GM12878 (cell line): ENCODE results near the gene MTFP1. TPM values are rescaled to one million over a fixed set of nuclear protein-coding genes. Genes with fewer than 3 reads are reported as not detected.
A peak's percentile ranks its signal among the peaks of the same experiment; 100 is the strongest.

Experiments used
- CHD4 ChIP-seq: fragments of 200-600 bp; sonication (generic); IDR thresholded peaks from 2 replicates; pipeline ENCODE4 v1.6.1; 2016; ENCODE audit warnings: mild to moderate bottlenecking
- JUND ChIP-seq: IDR thresholded peaks from 2 replicates; pipeline ENCODE4 v1.6.1; 2012; ENCODE audit warnings: low read depth, mild to moderate bottlenecking, low read length, improper control_type of control experiment, moderate library complexity
- NFYB ChIP-seq: IDR thresholded peaks from 2 replicates; pipeline ENCODE4 v1.6.1; 2011; ENCODE audit warnings: low read depth, mild to moderate bottlenecking, low read length, improper control_type of control experiment, moderate library complexity; ENCODE audit not compliant: insufficient read depth
- PML ChIP-seq: IDR thresholded peaks from 2 replicates; pipeline ENCODE4 v1.6.1; 2012; ENCODE audit warnings: low read length, inconsistent platforms
- POU2F2 ChIP-seq: IDR thresholded peaks from 3 replicates; pipeline ENCODE4 v1.6.1; 2011; ENCODE audit warnings: low read depth, mild to moderate bottlenecking, low read length, borderline replicate concordance
- RAD21 ChIP-seq: IDR thresholded peaks from 2 replicates; pipeline ENCODE4 v1.6.1; 2011; ENCODE audit warnings: mild to moderate bottlenecking, low read depth, low read length, moderate library complexity; ENCODE audit not compliant: insufficient read depth
- SIX5 ChIP-seq: IDR thresholded peaks from 2 replicates; pipeline ENCODE4 v1.6.1; 2011; ENCODE audit warnings: mild to moderate bottlenecking, low read depth, low read length, moderate library complexity; ENCODE audit not compliant: severe bottlenecking
- TCF3 ChIP-seq: IDR thresholded peaks from 2 replicates; pipeline ENCODE4 v1.6.1; 2012; ENCODE audit warnings: low read depth, mild to moderate bottlenecking, low read length, borderline replicate concordance; ENCODE audit not compliant: insufficient read depth
- polyA plus RNA-seq, 11 experiments: library from polyadenylated mRNA; depleted of rRNA in 4 of 11; unstranded in 6 of 11; stranded (reverse) in 5 of 11; fragments of >200 nt; fragmentation: Nextera tagmentation in 4 of 11; fragmentation: Illumina TruSeq in 1 of 11; extraction: Ambion mirVana in 4 of 11; extraction: Trizol in 1 of 11; gene quantifications; 1 replicate in 1 of 11; 2 replicates in 10 of 11; pipeline versions ENCODE4 v1.2.1 to v1.2.3, GENCODE V29; 2011 to 2016; ENCODE audit warnings: inconsistent platforms in 2 of 11, missing spikeins in 2 of 11, low read depth in 1 of 11
- total RNA-seq, 4 experiments: library from RNA; depleted of rRNA in 3 of 4; stranded (reverse); fragments of >200 nt in 3 of 4; fragmentation: Illumina TruSeq in 1 of 4; extraction: Trizol in 1 of 4; gene quantifications; 2 replicates each; pipeline versions ENCODE4 v1.2.1 to v1.2.3, GENCODE V29; 2013 to 2021
- TF ChIP-seq, protein P1 (sequence below): fragments of 450-650 bp; formaldehyde crosslinking; IDR thresholded peaks from 2 replicates; pipeline ENCODE4 v1.4.0; 2020; ENCODE audit warnings: mild to moderate bottlenecking, moderate library complexity
- TF ChIP-seq, protein P2 (sequence below): fragments of 450-650 bp; IDR thresholded peaks from 2 replicates; pipeline ENCODE4 v1.6.1; 2017; ENCODE audit warnings: borderline replicate concordance
- TF ChIP-seq, protein P3 (sequence below): fragments of 450-650 bp; formaldehyde crosslinking; IDR thresholded peaks from 2 replicates; pipeline ENCODE4 v1.5.0; 2022; ENCODE audit warnings: mild to moderate bottlenecking, missing genetic modification characterization
- TF ChIP-seq, protein P4 (sequence below): IDR thresholded peaks from 2 replicates; pipeline ENCODE4 v1.6.1; 2011; ENCODE audit warnings: borderline replicate concordance, low read depth, mild to moderate bottlenecking, moderate library complexity, low read length; ENCODE audit not compliant: insufficient read depth, poor library complexity, severe bottlenecking
- TF ChIP-seq, protein P5 (sequence below): IDR thresholded peaks from 2 replicates; pipeline ENCODE4 v1.6.1; 2011; ENCODE audit warnings: low read depth, low read length, improper control_type of control experiment, borderline replicate concordance

Gene MTFP1
- total and polyA plus RNA-seq, 10 of the 15 experiments (the other 5 are each of a cell fraction or from before 2014, with no cell fraction given): 20.5 to 133 (median 59.8) TPM

DNA sequence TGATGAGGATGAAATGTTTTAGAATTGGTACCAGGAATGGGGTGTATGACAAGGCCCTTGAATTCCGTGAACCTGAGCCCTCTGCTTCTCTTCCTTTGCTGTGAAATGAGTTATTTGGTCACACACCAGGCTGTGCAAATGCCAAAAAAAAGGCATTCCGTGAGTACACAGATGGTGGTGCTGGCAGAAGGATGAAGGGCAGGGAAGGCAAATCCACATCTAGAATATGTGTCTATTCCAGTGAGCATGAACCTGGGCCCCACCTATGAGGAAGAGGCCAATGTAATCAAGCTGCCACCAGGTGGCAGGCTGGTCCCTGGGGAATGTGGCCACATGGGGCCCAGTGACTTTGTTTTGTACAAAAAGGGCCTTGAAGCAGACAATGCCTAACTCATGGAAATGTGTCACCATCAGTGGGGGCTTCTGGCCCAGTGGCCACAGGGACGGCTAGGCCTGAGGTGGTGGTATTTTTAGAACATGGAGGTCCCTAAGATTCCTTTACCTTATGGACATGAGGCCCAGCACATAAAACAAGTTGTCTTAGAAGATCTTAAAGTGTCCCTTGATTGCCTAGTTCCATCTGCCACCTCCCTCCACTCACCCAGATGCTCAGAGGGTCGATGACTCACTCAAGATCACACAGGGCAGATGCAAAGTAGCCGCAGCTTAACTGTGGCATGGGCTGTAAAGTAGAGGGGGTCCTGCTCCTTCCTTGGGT, 34.4 kb upstream of the MTFP1 start (continued):
- TF ChIP-seq CHD4 (no peak), JUND (no peak), POU2F2 (peak; percentile 52; the same call in 1 of the 3 replicates), PML (no peak), NFYB (no peak), TCF3 (no peak), SIX5 (no peak), RAD21 (peak; percentile 91)
- TF ChIP-seq, protein P1, sequence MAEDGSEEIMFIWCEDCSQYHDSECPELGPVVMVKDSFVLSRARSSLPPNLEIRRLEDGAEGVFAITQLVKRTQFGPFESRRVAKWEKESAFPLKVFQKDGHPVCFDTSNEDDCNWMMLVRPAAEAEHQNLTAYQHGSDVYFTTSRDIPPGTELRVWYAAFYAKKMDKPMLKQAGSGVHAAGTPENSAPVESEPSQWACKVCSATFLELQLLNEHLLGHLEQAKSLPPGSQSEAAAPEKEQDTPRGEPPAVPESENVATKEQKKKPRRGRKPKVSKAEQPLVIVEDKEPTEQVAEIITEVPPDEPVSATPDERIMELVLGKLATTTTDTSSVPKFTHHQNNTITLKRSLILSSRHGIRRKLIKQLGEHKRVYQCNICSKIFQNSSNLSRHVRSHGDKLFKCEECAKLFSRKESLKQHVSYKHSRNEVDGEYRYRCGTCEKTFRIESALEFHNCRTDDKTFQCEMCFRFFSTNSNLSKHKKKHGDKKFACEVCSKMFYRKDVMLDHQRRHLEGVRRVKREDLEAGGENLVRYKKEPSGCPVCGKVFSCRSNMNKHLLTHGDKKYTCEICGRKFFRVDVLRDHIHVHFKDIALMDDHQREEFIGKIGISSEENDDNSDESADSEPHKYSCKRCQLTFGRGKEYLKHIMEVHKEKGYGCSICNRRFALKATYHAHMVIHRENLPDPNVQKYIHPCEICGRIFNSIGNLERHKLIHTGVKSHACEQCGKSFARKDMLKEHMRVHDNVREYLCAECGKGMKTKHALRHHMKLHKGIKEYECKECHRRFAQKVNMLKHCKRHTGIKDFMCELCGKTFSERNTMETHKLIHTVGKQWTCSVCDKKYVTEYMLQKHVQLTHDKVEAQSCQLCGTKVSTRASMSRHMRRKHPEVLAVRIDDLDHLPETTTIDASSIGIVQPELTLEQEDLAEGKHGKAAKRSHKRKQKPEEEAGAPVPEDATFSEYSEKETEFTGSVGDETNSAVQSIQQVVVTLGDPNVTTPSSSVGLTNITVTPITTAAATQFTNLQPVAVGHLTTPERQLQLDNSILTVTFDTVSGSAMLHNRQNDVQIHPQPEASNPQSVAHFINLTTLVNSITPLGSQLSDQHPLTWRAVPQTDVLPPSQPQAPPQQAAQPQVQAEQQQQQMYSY (CRISPR knock-in tag): no peak
- TF ChIP-seq, protein P2, sequence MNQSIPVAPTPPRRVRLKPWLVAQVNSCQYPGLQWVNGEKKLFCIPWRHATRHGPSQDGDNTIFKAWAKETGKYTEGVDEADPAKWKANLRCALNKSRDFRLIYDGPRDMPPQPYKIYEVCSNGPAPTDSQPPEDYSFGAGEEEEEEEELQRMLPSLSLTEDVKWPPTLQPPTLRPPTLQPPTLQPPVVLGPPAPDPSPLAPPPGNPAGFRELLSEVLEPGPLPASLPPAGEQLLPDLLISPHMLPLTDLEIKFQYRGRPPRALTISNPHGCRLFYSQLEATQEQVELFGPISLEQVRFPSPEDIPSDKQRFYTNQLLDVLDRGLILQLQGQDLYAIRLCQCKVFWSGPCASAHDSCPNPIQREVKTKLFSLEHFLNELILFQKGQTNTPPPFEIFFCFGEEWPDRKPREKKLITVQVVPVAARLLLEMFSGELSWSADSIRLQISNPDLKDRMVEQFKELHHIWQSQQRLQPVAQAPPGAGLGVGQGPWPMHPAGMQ: no peak
- TF ChIP-seq, protein P3, sequence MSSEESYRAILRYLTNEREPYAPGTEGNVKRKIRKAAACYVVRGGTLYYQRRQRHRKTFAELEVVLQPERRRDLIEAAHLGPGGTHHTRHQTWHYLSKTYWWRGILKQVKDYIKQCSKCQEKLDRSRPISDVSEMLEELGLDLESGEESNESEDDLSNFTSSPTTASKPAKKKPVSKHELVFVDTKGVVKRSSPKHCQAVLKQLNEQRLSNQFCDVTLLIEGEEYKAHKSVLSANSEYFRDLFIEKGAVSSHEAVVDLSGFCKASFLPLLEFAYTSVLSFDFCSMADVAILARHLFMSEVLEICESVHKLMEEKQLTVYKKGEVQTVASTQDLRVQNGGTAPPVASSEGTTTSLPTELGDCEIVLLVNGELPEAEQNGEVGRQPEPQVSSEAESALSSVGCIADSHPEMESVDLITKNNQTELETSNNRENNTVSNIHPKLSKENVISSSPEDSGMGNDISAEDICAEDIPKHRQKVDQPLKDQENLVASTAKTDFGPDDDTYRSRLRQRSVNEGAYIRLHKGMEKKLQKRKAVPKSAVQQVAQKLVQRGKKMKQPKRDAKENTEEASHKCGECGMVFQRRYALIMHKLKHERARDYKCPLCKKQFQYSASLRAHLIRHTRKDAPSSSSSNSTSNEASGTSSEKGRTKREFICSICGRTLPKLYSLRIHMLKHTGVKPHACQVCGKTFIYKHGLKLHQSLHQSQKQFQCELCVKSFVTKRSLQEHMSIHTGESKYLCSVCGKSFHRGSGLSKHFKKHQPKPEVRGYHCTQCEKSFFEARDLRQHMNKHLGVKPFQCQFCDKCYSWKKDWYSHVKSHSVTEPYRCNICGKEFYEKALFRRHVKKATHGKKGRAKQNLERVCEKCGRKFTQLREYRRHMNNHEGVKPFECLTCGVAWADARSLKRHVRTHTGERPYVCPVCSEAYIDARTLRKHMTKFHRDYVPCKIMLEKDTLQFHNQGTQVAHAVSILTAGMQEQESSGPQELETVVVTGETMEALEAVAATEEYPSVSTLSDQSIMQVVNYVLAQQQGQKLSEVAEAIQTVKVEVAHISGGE (CRISPR knock-in tag): no peak
- TF ChIP-seq, protein P4, sequence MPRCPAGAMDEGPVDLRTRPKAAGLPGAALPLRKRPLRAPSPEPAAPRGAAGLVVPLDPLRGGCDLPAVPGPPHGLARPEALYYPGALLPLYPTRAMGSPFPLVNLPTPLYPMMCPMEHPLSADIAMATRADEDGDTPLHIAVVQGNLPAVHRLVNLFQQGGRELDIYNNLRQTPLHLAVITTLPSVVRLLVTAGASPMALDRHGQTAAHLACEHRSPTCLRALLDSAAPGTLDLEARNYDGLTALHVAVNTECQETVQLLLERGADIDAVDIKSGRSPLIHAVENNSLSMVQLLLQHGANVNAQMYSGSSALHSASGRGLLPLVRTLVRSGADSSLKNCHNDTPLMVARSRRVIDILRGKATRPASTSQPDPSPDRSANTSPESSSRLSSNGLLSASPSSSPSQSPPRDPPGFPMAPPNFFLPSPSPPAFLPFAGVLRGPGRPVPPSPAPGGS: no peak
- TF ChIP-seq, protein P5, sequence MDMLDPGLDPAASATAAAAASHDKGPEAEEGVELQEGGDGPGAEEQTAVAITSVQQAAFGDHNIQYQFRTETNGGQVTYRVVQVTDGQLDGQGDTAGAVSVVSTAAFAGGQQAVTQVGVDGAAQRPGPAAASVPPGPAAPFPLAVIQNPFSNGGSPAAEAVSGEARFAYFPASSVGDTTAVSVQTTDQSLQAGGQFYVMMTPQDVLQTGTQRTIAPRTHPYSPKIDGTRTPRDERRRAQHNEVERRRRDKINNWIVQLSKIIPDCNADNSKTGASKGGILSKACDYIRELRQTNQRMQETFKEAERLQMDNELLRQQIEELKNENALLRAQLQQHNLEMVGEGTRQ: peak; percentile 5; the same call in 1 of the 2 replicates
